T47D (cell line): Measurements from ENCODE around the gene NEDD4L.

Experiments used
- DNase-seq, 2 experiments: peaks; one replicate each; pipeline versions ENCODE4 v3.0.0 to v3.0.0-alpha.2; 2011 to 2012; ENCODE audit warnings: low read depth in 1 of 2, low spot score in 1 of 2
- JUND ChIP-seq: IDR thresholded peaks from 2 replicates; pipeline ENCODE4 v1.6.1; 2012; ENCODE audit warnings: low read depth
- in situ Hi-C: cut with HindIII; loops from 2 replicates; pipeline ENCODE4 v1.10.0; 2016; ENCODE audit warnings: low sequenced_read_pairs, low pct_unique_long_range_greater_than_20kb

The NEDD4L gene

DNA sequence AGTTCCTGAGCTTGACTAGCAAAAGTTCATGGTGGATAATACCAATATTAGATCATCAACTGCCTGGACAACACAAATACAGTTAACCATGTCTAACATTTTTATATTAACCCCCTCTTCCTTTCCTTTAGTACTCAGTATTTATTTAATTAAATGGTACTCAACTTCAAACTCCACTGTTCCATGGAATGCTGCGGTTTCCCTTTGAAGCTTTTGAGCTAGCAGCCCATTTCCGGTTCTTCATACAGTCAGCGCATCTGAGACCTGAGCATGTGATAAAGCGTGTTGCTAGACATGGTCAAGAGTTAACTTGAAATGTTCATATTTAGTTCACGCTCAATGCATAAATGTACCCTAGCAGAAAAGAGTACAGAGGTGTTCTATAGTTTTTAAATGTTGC is 306.5 kb downstream of the NEDD4L start:
- DNase-seq, result no peak
- no peak for TF ChIP-seq JUND
- in situ Hi-C loops, result no loop called here

DNA sequence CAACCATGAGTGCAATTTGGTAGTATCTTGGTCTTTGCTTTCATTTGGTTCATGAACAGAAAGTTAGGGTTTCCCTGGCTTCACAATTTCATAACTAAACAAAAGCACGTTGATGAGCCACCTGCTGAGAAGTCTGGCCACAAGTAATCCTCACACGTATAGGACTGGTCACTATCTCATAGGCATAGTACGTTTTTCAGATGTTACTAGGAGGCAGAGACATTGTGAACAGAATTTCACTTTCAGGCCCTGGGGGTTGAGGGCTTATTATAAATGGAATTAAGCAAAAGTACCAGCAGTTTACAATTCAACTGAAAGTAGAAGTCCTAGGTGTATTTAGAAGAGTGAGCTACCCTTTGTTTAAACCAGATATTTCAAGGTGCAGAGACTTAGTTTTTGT is 307.8 kb downstream of the NEDD4L start:
- no peak for TF ChIP-seq JUND
- no peak for DNase-seq
- in situ Hi-C loops, result no loop called here

DNA sequence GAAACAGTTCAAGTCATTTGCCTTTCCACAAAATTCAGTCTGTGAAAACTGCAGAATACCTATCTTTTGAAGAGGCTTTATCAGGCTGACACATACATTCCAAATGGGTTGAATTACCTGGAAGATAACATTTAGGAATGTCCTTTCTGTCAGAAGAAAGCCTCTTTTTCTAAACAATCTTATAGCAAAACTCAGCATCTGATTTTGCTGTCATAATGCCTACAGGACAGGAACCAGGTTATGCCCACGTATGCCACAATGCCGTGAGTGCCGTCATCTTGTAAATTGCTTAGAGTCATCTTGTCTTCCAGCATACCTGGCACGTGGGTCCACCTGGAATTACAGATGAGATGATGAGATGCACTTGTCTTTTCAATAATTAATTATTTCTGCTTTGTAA is 309.6 kb downstream of the NEDD4L start:
- no peak for TF ChIP-seq JUND
- no peak for DNase-seq
- in situ Hi-C loops, result no loop called here

DNA sequence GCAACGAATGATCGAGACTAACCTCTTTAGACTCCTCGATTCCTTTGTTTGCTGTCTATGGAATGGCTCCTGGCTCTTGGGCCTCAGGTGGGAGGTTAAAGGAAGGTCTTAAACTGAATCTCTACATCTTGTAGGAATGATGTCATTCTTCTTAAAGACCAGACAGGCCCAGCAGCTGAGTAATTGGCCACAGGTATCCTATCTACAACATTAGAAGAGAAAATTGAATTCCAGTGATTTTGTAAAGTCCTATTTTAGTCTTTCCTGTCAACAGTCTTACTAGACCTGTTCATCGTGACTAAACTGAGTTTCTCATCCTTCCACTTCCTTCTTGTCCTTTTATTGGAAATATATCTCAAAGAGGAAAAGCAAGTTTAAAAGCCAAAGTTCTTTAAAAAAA is 310.0 kb downstream of the NEDD4L start:
- in situ Hi-C loops, result no loop called here
- TF ChIP-seq JUND, result no peak
- no peak for DNase-seq

DNA sequence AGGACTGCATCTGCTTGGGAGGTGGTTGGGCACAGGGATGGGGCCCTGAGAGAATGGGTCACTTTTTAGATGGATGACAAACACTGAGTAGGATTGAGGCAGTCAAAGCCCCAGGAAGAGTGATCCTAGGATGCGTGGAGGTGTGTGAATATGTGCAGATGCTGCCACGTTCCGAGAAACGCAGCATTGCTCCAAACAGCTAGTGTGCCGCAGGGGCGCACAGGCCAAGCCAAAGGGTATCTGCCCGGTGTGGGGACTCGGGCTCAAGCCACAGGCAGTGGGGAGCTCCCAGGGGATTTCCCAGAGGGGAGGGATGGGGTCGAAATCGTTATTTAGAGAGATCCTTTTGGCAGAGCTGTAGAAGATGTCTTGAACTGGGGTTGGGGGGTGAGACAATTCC is 310.8 kb downstream of the NEDD4L start:
- in situ Hi-C loops, result no loop called here
- DNase-seq, result no peak
- no peak for TF ChIP-seq JUND

DNA sequence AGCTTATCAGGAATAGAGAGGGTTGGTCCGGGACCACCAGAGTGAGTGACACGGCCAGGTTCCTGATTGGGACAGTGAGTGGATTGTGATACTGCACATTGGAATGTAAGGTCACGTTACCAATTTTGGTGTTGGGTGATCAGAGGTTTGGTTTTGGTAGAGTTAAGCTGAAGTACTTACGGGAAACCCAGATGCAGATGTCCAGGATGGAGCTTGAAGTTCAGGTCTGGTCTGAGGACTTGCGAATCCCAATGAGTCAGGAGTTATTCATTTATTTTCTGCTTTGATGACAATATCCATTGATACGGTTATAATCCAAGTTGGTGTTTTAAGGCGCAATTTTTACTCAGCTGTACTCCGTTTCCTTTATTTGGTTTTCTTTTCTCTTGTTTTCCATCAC is 311.2 kb downstream of the NEDD4L start:
- in situ Hi-C loops, result no loop called here
- no peak for TF ChIP-seq JUND
- no peak for DNase-seq

DNA sequence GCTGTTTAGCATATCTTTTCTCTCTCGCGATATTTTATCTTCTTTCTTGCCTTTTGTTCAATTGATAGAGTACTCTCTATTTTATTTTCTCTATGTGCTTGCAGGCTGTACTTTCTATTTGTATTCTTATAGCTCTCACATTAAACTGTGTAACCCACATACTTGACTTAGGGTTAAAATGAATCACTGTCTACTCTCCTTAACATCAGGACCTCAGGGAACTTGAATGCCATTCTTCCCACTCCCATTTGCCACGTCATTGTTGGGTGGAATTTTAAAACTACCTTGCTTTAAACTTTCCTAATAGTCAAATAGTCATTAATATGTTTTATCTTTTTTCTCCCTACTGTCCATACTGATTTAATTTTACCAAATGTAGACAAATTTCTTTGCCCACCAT is 315.2 kb downstream of the NEDD4L start:
- DNase-seq, result no peak
- in situ Hi-C loops, result no loop called here

DNA sequence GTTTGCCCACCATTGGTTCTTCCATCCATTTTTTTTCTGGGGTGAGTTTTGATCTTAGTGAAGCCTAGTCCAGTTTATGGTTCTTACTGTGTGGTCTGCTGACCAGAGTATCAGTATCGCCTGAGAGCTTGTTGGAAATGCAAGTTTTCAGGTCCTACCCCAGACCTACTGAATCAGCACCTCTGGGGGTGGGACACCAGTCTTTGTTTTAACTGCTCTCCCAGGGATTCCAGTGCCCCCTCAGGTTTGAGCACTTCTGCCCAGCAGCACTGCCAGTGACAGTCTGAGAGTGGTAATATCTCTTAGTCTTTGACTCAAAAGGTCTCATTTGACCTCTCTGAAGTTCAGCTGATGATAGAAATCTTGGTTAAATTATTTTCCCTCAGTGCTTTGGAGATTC is 315.6 kb downstream of the NEDD4L start:
- no peak for DNase-seq
- no peak for TF ChIP-seq JUND
- in situ Hi-C loops, result no loop called here

More for the DNA sequence above, 315.2 kb downstream of the NEDD4L start:
- no peak for TF ChIP-seq JUND

DNA sequence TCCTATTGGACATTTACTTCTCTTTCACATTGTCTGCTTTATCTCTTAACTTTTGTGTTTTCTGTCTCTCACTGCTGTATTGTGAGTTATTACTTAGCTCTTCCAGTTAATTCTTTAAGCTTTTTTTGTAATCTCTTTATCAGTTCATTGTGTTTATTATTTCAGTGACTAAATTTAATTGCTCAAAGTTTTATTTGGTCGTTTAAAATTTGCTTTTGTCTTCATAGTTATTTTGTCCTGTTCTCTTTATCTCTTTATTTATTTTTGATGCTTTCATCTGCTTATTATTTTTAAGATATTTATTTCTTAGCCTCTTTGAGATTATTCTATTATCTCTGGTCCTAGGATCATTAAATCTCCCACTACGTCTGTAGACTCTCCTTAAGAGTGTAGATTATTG is 316.3 kb downstream of the NEDD4L start:
- TF ChIP-seq JUND, result no peak
- in situ Hi-C loops, result no loop called here
- no peak for DNase-seq

DNA sequence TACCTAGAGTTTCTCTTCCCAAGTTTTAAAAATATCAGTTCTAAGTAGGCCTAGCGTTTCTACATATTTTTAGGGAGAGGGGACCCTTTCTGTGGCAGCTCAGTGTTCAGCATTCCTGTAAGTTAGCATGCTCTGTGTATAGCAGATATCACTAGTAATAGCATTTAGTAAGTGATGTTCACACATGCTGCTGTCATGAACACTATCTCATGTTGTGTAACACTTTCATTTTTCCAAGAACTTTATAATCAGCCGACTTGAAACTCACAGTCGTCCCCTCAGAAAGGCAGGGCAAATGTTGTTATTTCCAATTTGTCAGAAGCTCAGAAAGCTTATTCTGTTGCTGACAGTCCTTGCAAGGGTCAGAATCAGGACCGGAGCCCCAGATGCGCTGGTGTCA is 317.2 kb downstream of the NEDD4L start:
- in situ Hi-C loops, result no loop called here
- no peak for TF ChIP-seq JUND
- DNase-seq, result no peak

DNA sequence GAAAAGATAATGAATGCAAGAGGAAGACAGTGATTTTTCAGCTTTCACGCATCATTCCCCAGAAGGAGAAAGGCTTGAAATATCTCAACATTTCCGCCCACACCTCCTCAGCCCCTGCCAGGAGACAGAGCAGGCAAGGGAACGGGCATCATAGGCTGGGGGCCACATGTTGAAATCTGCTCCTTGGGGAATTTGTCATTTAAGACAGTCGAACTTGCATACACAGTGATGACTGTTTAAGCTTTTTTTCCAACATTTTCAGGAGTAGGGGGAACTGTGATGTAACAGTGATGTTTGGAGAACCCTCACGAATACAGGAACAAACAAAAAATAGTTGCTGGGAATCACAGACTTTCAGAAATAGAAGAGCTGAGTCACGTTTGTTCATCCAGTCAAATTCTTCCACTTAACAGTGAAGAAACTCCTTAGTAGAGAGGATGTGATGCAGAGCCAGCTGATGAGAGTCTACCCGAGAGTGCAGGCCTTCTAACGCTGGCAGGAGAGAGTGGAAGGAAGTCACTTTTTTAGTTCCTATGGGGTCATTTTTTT is 318.1 kb downstream of the NEDD4L start:
- in situ Hi-C loops, result no loop called here

DNA sequence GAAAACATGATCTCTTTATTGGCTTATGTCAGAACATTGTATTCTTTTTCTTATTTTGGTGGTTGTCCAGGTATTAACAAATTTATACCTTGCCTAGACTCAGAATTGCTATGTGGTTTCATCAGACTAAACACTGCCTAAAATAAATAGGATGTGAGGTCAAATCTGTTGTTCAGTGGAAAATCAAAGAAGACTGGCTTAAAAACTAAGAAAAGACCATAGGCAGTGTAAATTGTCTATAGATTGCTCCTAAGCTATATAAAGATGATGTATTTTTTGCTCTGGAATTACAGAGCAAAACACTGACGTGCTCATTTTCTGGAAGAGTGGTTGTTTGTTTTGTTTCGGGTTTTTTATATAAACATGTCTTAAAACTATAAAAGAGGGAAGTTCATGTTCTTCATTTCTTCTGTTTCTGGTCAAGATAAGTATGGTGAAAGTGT is 318.8 kb downstream of the NEDD4L start:
- TF ChIP-seq JUND, result no peak
- in situ Hi-C loops, result no loop called here
- no peak for DNase-seq

More for the DNA sequence above, 318.1 kb downstream of the NEDD4L start:
- no peak for TF ChIP-seq JUND
- DNase-seq, result no peak

DNA sequence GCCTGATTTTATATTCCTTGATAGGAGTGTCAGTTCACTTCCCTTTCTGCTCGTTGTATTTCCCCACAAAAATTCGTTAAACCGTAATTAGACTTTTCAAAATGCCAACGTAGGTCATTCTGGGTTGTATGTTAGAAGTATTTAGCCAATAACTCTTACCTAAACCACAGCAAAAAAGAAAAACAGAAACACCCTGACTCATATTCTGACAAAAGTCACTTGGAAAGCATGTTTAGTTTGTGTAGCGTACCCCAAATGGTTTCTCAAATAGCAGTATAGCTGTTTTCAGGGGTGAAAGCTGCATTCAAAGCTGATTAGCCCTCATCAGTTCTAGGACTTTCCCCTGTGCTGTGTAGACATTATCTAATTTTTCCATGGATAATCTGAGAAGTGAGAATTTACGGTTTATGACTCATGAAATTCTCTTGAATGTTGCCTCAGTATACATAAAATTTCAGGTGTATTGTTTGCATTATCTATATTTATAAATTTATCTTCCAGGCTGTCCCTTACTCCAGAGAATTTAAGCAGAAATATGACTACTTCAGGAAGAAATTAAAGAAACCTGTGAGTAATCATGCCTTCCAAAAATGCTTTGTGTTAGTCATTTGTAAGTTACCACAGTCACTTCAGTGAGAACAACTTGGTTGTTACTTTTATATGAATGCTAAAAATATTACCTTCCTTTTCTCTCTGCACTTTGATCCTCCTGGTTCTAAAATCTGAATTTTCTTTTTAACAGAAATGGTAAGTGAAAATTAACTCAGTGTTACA is 319.9 kb downstream of the NEDD4L start:
- DNase-seq, result no peak
- TF ChIP-seq JUND, result no peak
- in situ Hi-C loops, result no loop called here
